Activated CD4-positive, alpha-beta T cell treated with anti-CD3 and anti-CD28 coated beads for 36 hours (primary cell): Measurements from ENCODE around the gene CALR3. TPM values are rescaled to one million over a fixed set of nuclear protein-coding genes. Genes with fewer than 3 reads are reported as not detected.

Experiments
- ATAC-seq: fragments of 200-7000 bp; cut with Tn5 transposase; one replicate; pipeline ENCODE4 v1.10.0; 2021; ENCODE audit warnings: mild to moderate bottlenecking, moderate library complexity
- CTCF ChIA-PET: fragments of 350-600 bp; sonication (Branson Sonifier 250); formaldehyde crosslinking; loops from one replicate; lab custom pipeline; 2021; ENCODE audit warnings: antibody characterized with exemption; lab: Charles Lee
- POLR2A ChIA-PET: fragments of 350-600 bp; sonication (Branson Sonifier 250); formaldehyde crosslinking; loops from one replicate; lab custom pipeline; 2021; ENCODE audit warnings: antibody characterized with exemption, inconsistent platforms; lab: Charles Lee
- DNase-seq: peaks from one replicate; pipeline ENCODE4 v3.0.0-alpha.2; 2020
- H3K27ac Mint-ChIP-seq: one replicate; pipeline ENCODE4 v1.8.0; 2021; ENCODE audit warnings: mixed read lengths
- H3K27me3 Mint-ChIP-seq: one replicate; pipeline ENCODE4 v1.8.0; 2021; ENCODE audit warnings: mixed read lengths
- H3K36me3 Mint-ChIP-seq: one replicate; pipeline ENCODE4 v1.8.0; 2021; ENCODE audit warnings: low read depth, mixed read lengths
- H3K4me1 Mint-ChIP-seq: one replicate; pipeline ENCODE4 v1.8.0; 2021; ENCODE audit warnings: mixed read lengths
- H3K4me3 Mint-ChIP-seq: one replicate; pipeline ENCODE4 v1.8.0; 2021; ENCODE audit warnings: mild to moderate bottlenecking, moderate library complexity, mixed read lengths
- H3K9me3 Mint-ChIP-seq: one replicate; pipeline ENCODE4 v1.8.0; 2021; ENCODE audit warnings: low read depth, mixed read lengths
- intact Hi-C, 2 experiments: fragments of 100-400 bp; cut with DNase I in 1 of 2; cut with micrococcal nuclease in 1 of 2; formaldehyde crosslinking; loops; one replicate each; pipeline versions ENCODE4 v1.14.2 to v1.15.1; 2022 to 2024; cut with DNase I, micrococcal nuclease
- total RNA-seq, 2 experiments: library from RNA; stranded (reverse); gene quantifications; one replicate each; pipeline ENCODE4 v1.2.3, GENCODE V29; 2021

The CALR3 gene
- total RNA-seq, 2 experiments from 2014 or later: not detected

- no peak overlapping the region for H3K4me3 Mint-ChIP-seq
- ChIA-PET CTCF (no interaction called here), POLR2A (no interaction called here)
- no peaks in the 10 kb centered on the region for H3K9me3 Mint-ChIP-seq
- H3K4me1 Mint-ChIP-seq: no peaks in the 10 kb centered on the region
- ATAC-seq (no peak), DNase-seq (no peak)
- no peak overlapping the region for H3K27ac Mint-ChIP-seq
- peaks cover 57% of the 10 kb centered on the region for H3K36me3 Mint-ChIP-seq
- intact Hi-C loops: no loop called here
- H3K27me3 Mint-ChIP-seq: no peaks in the 10 kb centered on the region
These were observed 26.8 kb upstream of the CALR3 start for GRCh38 chr19:16522559-16523377.

GRCh38 chr19:16521715-16522289, 25.8 kb upstream of the CALR3 start:
- H3K27ac Mint-ChIP-seq: no peak overlapping the region
- DNase-seq (no peak), ATAC-seq (no peak)
- H3K4me3 Mint-ChIP-seq: no peak overlapping the region
- intact Hi-C loops: no loop called here
- POLR2A ChIA-PET: no interaction called here
- CTCF ChIA-PET: no interaction called here
- no peaks in the 10 kb centered on the region for H3K9me3 Mint-ChIP-seq
- no peaks in the 10 kb centered on the region for H3K27me3 Mint-ChIP-seq
- peaks cover 57% of the 10 kb centered on the region for H3K36me3 Mint-ChIP-seq
- no peaks in the 10 kb centered on the region for H3K4me1 Mint-ChIP-seq

GRCh38 chr19:16520986-16521624, 25.1 kb upstream of the CALR3 start:
- no peak for DNase-seq
- no peaks in the 10 kb centered on the region for H3K9me3 Mint-ChIP-seq
- POLR2A ChIA-PET: no interaction called here
- H3K27ac Mint-ChIP-seq: no peak overlapping the region
- H3K4me3 Mint-ChIP-seq: no peak overlapping the region
- no peaks in the 10 kb centered on the region for H3K27me3 Mint-ChIP-seq
- no peak for ATAC-seq
- intact Hi-C loops: no loop called here
- no peaks in the 10 kb centered on the region for H3K4me1 Mint-ChIP-seq
- H3K36me3 Mint-ChIP-seq: peaks cover 55% of the 10 kb centered on the region
- CTCF ChIA-PET: no interaction called here

GRCh38 chr19:16520074-16520973, 24.4 kb upstream of the CALR3 start:
- DNase-seq (no peak), ATAC-seq (no peak)
- H3K27me3 Mint-ChIP-seq: no peaks in the 10 kb centered on the region
- peaks cover 53% of the 10 kb centered on the region for H3K36me3 Mint-ChIP-seq
- ChIA-PET POLR2A (no interaction called here), CTCF (interaction anchor here (0.6 kb wide), 1 partner anchor 756 kb away, joined by 3 read pairs; no protein-coding TSS in a partner anchor)
- no peak overlapping the region for H3K4me3 Mint-ChIP-seq
- H3K4me1 Mint-ChIP-seq: no peaks in the 10 kb centered on the region
- no peaks in the 10 kb centered on the region for H3K9me3 Mint-ChIP-seq
- H3K27ac Mint-ChIP-seq: no peak overlapping the region
- intact Hi-C loops: no loop called here

GRCh38 chr19:16519230-16519687, 23.3 kb upstream of the CALR3 start:
- Mint-ChIP-seq H3K27ac (no peak overlapping the region), H3K4me3 (no peak overlapping the region), H3K9me3 (no peaks in the 10 kb centered on the region), H3K4me1 (no peaks in the 10 kb centered on the region), H3K27me3 (no peaks in the 10 kb centered on the region), H3K36me3 (peaks cover 52% of the 10 kb centered on the region)
- no peak for DNase-seq
- POLR2A ChIA-PET: no interaction called here
- CTCF ChIA-PET: interaction anchor here (0.6 to 0.7 kb wide), 2 partner anchors 125 to 757 kb away, joined by 3 read pairs; no protein-coding TSS in a partner anchor
- intact Hi-C loops: no loop called here
- no peak for ATAC-seq

GRCh38 chr19:16518483-16519229, 22.7 kb upstream of the CALR3 start:
- Mint-ChIP-seq H3K27ac (no peak overlapping the region), H3K36me3 (peaks cover 47% of the 10 kb centered on the region), H3K9me3 (no peaks in the 10 kb centered on the region), H3K4me1 (no peaks in the 10 kb centered on the region), H3K27me3 (no peaks in the 10 kb centered on the region), H3K4me3 (no peak overlapping the region)
- DNase-seq (no peak), ATAC-seq (no peak)
- intact Hi-C loops: no loop called here
- ChIA-PET CTCF (interaction anchor here (0.7 kb wide), 1 partner anchor 126 kb away, joined by 3 read pairs; no protein-coding TSS in a partner anchor), POLR2A (interaction anchor here (1.6 kb wide), 1 partner anchor 23 kb away, joined by 3 read pairs; the partner anchor contains the start of genes C19orf44 and CALR3)

GRCh38 chr19:16518061-16518460, 22.1 kb upstream of the CALR3 start:
- H3K36me3 Mint-ChIP-seq: peaks cover 42% of the 10 kb centered on the region
- no peak for ATAC-seq
- ChIA-PET CTCF (interaction anchor here (1.3 kb wide), 1 partner anchor 76 kb away, joined by 4 read pairs; no protein-coding TSS in a partner anchor), POLR2A (interaction anchor here (1.6 kb wide), 1 partner anchor 22 kb away, joined by 3 read pairs; the partner anchor contains the start of genes C19orf44 and CALR3)
- H3K27ac Mint-ChIP-seq: no peak overlapping the region
- no peaks in the 10 kb centered on the region for H3K4me1 Mint-ChIP-seq
- no peaks in the 10 kb centered on the region for H3K9me3 Mint-ChIP-seq
- no peak for DNase-seq
- H3K4me3 Mint-ChIP-seq: no peak overlapping the region
- intact Hi-C loops: no loop called here
- H3K27me3 Mint-ChIP-seq: no peaks in the 10 kb centered on the region

- no peaks in the 10 kb centered on the region for H3K4me1 Mint-ChIP-seq
- no peak overlapping the region for H3K4me3 Mint-ChIP-seq
- no peaks in the 10 kb centered on the region for H3K9me3 Mint-ChIP-seq
- ATAC-seq (no peak), DNase-seq (no peak)
- no peak overlapping the region for H3K27ac Mint-ChIP-seq
- ChIA-PET POLR2A (interaction anchor here (0.7 to 1.6 kb wide), 3 partner anchors 21 to 110 kb away, joined by 3 to 4 read pairs (median 3); partner anchors contain the start of genes C19orf44 and CALR3), CTCF (interaction anchor here (0.6 to 1.3 kb wide), 5 partner anchors 24 to 764 kb away, joined by 3 to 4 read pairs (median 3); no protein-coding TSS in a partner anchor)
- intact Hi-C loops: no loop called here
- no peaks in the 10 kb centered on the region for H3K27me3 Mint-ChIP-seq
- peaks cover 36% of the 10 kb centered on the region for H3K36me3 Mint-ChIP-seq
These were observed 21.1 kb upstream of the CALR3 start for GRCh38 chr19:16516923-16517610.

GRCh38 chr19:16516381-16516780, 20.4 kb upstream of the CALR3 start:
- H3K4me1 Mint-ChIP-seq: no peaks in the 10 kb centered on the region
- no peaks in the 10 kb centered on the region for H3K27me3 Mint-ChIP-seq
- CTCF ChIA-PET: interaction anchor here (0.6 to 1.3 kb wide), 2 partner anchors 97 to 100 kb away, joined by 3 read pairs; no protein-coding TSS in a partner anchor
- no peak for ATAC-seq
- H3K4me3 Mint-ChIP-seq: no peak overlapping the region
- no peak for DNase-seq
- no peaks in the 10 kb centered on the region for H3K9me3 Mint-ChIP-seq
- intact Hi-C loops: no loop called here
- no peak overlapping the region for H3K27ac Mint-ChIP-seq
- POLR2A ChIA-PET: no interaction called here
- H3K36me3 Mint-ChIP-seq: peaks cover 35% of the 10 kb centered on the region
